Ammon's horn (tissue), 1 donor: ENCODE data around the gene STUB1.

Experiments
- DNase-seq: peaks from one replicate; pipeline ENCODE4 v3.0.0-alpha.2; 2016; ENCODE audit warnings: low spot score

STUB1 gene

DNA sequence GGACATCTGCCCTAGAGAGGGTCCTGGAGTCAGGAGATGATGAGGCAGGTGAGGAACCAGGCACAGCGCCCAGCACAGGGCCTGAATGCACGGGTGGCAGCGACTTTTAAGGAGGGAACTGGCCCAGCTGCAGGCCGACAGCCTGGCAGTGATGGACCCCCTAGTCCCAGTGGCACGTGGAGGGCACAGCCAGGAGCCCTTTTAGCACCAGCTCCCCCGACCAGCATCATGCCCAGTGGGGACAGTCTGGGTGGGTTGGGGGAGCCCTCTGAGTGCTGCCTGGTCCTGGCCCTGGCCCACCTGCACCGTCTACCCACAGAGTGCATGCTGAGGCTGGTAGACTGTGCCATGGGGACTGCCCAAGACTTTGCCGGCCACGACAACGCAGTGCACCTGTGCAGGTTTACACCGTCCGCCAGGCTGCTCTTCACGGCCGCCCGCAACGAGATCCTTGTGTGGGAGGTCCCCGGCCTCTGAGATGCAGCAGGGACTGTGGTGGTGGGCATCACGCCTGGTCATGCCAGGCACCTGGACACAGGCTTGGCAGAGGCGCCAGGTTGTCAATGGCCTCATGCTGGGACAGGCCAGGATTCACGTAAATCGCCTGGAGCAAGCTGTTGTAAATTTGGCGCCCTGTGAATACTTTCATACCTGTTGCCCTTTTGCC, 13.0 kb upstream of the STUB1 start:
- DNase-seq = no peak

DNA sequence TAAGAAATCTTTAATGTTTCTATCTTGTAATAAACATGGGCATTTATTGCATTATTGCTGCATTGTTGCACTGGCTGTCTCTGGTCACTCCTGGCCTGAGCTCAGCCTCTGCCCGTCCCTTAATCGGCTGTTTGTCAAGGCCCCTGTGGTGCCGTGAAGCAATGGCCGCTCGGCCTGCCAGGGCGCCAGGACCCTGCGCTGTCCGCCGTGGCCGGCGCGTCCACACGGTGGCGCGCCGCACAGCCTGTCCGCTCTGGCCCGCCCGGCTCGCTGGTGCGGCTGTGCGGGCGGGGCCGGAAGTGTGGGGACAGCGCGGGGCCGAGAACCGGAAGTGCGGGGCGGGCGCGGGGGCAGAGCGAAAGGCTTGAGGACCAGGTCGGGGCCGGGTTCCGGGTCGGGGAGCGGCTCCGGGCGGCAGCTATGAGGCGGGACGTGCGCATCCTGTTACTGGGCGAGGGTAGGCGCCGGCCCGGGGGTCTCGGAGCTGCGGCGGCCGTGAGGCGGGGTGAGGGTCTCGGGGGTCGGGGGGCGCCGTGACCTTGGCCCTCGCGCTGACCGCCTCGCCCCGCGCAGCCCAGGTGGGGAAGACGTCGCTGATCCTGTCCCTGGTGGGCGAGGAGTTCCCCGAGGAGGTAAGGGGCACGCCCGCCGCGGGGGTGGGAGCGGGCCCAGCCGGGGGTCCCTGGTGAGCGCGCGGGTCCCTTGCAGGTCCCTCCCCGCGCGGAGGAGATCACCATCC, 12.3 kb upstream of the STUB1 start, which contains the start of gene RHOT2:
RHOT2 (plus strand) TSS at position 353 of the 739 bp plus-strand sequence; CDS start at position 421, 68 bp downstream.
- peak; percentile 93 for DNase-seq

DNA sequence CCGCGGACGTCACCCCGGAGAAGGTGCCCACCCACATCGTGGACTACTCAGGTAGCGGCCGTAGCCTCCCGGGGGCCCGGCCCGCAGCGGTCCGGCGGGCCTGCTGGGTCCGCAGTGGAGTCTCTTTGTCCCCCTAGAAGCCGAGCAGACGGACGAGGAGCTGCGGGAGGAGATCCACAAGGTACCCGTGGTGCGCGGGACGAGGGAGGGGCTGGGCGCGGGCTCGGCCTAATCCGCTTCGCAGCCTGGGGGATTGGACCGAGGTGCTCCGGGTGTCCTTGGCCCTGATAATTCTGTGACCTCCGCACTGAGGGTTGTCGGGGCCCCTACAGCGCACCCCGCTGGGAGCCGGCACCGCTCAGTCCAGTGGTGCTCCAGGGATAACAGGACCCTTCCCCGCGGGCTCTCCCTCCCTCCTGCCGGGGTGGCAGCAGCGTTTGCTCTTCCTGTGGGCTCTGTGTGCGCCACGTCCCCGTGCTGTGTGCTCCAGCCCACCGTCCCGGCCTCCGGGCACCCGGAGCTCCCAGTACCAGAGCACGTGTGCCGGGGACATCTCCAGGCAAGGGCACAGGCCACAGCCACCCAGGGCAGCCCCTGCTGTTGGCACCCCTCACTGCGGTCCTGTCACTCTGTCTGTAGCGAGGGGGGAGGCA, 11.6 kb upstream of the STUB1 start:
- DNase-seq = no peak

DNA sequence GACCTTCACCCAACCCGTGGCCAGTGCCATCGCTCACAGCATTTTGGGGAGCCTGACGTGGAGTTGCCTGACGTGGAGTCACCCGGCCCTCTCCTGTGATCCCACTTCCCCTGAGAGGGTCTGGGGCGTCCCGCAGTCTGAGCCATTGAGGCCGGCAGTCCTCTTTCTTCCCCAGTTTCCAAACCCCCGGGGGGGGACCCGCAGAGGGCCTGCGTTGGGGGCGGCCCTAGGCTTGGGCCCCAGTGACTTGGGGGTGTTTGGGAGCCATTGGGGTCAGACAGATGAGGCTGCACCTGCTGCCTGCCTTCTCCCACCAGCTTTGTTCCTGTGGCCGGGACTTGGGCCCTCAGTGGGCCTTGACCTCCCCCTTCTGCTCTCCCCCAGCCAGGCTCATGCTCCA, 10.5 kb upstream of the STUB1 start:
- no peak for DNase-seq

DNA sequence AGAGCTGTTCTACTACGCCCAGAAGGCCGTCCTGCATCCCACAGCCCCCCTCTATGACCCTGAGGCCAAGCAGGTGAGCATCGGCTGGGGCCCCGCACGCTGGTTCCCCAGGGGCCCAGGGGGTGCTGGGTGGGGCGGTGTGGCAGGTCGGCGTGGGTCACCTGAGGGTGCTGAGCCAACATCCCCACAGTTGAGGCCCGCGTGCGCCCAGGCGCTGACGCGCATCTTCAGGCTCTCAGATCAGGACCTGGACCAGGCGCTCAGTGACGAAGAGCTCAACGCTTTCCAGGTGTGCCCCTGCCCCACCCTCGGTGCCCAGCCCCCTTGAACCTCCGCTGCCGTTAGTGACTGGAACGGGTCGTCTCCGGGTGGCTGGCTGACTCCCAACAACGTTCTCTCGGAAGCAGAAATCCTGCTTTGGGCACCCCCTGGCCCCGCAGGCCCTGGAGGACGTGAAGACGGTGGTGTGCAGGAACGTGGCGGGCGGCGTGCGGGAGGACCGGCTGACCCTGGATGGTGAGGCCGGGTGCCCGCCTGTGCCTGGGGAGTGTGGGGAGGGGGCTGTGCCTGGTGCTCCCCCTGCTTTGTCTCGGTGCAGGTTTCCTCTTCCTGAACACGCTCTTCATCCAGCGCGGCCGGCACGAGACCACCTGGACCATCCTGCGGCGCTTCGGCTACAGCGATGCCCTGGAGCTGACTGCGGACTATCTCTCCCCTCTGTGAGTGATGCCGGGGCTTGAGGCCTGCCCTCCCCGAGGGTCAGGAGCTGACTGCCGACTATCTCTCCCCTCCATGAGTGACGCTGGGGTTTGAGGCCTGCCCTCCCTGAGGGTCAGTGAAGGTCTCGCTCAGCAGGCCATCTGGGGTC, 9.5 kb upstream of the STUB1 start:
- DNase-seq = no peak

DNA sequence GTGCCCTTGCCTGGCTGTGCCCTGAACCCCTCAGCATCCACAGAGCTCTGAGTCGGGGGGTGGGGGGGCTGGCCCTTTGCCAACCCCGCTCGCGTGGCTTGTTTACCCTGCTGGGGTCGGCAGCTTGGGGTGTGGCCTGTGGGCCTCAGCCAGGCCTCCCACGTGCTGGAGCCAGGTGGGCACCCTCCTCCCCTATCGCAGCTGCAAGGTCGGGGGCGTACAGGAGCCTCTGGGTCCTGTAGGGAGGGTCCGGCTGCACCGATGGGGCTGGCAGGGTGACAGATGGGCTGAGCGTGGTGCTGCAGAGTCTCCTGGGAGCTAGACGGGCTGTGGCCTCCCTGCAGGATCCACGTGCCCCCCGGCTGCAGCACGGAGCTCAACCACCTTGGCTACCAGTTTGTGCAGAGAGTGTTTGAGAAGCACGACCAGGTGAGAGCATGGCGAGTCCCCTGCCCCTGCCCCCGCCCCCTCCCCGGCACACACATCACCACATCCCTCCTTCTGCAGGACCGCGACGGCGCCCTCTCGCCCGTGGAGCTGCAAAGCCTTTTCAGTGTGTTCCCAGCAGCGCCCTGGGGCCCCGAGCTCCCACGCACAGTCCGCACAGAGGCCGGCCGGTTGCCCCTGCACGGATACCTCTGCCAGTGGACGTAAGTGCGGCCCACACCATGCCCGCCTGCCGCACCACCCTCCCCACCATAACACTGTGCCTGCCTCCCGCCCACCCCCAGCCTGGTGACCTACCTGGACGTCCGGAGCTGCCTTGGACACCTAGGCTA, 8.7 kb upstream of the STUB1 start:
- no peak for DNase-seq

DNA sequence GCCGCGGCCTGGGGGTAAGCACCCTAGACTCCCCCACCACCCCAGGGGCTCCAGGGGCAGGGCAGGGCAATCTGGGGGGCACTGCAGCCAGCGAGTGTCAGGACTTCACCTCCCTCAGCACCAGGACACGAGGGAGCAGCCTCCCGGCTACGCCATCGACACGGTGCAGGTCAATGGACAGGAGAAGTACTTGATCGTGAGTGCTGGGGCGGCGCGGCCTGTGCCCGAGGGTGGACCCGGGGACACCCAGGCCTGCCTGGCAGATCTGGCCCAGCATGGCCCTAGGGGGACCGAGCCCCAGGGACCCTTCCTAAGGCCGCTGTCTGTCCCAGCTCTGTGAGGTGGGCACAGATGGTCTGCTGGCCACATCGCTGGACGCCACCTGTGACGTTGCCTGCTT, 7.8 kb upstream of the STUB1 start:
- DNase-seq = no peak

DNA sequence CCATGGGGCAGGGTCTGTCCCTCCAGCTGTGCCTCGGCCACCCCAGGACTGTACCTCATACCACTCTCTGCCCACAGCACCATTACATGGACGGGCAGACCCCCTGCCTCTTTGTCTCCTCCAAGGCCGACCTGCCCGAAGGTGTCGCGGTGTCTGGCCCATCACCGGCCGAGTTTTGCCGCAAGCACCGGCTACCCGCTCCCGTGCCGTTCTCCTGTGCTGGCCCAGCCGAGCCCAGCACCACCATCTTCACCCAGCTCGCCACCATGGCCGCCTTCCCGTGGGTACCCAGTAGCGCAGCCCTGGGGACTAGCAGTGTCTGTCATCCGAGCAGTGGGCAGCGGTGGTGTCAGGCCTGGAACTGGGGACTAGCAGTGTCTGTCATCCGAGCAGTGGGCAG, 7.4 kb upstream of the STUB1 start:
- DNase-seq = no peak

DNA sequence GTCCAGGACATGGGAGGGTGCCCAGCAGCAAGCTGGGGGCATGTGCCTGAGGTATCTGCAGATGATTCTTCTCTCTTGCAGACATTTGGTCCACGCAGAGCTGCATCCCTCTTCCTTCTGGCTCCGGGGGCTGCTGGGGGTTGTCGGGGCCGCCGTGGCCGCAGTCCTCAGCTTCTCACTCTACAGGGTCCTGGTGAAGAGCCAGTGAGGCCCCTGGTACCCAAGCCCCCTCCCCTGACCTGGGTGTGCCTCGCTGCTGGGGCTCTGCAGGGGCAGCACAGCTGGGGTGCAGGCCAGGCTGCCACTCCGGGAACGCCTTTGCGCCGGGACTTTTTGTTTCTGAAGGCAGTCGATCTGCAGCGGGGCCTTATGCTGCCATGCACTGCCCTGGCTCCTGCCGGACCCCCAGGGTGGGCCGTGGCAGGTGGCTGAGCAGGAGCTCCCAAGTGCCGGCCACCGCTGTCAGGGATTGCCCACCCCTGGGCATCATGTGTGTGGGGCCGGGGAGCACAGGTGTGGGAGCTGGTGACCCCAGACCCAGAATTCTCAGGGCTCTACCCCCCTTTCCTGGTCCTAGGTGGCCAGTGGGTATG, 6.7 kb upstream of the STUB1 start:
- no peak for DNase-seq

DNA sequence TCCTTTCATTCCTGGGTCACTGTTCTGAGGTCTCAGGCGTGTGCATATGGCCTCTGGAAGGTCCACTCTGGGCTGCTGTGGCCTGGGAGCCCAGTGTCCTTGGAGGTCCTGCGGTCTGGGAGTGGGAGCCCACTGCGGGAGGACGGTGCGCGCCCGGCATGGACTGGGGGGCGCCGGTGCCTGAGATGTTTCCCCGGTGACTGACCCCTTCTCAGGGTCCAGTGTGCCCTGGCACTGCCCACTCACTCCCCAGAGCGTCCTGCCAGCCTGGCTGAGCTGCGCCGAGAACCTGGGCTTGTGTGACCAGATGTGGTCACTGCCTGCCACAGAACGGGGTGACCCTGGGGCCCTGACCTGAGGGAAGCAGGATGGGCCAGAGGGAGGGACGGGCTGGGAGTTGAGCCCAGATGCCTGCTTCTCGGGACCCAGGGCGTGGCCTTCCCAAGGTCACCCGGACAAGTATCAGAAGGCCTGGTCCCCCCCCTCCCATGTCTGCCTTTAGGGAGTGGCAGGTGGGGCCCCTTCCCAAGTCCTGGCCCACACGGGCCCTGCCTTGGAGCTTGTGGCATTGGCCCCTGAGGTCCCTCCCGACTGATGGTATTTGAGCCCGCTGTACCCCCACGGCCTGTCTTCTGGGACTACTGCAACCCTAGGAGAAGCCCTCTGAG, 5.9 kb upstream of the STUB1 start:
- no peak for DNase-seq

DNA sequence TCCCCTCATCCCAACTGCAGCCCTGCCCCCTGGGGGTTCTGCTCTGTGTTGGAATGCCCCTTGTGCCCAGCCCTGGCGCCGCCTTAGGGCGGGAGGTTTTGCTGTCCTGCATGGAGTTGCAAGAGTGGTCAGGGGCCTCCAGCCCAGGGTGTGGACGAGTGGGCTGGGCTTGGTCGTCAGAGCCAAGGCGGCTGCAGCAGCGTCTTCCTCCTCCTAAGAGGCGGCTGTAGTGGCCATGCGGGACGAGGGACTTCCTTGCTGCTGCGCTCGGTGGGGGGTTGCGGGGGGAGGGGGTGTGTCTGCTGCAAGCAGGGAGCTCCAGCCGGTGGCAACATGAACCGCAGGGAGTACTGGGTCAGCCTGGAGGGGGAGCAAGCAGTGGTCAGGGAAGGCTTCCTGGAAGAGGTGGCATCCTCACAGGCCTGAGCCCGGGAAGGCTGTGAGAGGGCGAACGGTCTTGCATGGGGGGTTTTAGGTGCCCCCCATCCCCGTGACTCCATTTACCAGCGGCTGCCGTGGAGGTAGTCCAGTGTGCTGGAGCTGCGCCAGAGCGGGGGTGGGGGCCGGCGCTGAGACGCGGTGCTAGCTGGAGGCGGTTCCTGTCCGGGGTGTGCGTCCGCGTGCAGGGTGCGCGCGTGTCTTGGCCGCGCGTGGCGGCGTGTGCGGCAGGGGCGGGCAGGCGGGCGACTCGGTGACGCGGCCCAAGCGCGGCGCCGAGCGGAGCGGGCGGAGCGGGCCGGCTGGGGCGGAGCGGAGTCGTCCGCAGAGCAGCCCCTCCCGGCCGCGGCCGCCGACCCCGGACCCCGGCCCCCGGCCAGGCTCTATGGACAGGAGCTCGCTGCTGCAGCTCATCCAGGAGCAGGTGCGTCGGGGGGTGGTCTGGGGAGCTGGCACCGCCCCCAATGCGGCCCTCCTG, 5.0 kb upstream of the STUB1 start, which contains the start of gene RHBDL1:
RHBDL1 (plus strand) TSS at position 704 of the 916 bp plus-strand sequence; CDS start at position 824, 120 bp downstream.
- DNase-seq = peak; percentile 48

DNA sequence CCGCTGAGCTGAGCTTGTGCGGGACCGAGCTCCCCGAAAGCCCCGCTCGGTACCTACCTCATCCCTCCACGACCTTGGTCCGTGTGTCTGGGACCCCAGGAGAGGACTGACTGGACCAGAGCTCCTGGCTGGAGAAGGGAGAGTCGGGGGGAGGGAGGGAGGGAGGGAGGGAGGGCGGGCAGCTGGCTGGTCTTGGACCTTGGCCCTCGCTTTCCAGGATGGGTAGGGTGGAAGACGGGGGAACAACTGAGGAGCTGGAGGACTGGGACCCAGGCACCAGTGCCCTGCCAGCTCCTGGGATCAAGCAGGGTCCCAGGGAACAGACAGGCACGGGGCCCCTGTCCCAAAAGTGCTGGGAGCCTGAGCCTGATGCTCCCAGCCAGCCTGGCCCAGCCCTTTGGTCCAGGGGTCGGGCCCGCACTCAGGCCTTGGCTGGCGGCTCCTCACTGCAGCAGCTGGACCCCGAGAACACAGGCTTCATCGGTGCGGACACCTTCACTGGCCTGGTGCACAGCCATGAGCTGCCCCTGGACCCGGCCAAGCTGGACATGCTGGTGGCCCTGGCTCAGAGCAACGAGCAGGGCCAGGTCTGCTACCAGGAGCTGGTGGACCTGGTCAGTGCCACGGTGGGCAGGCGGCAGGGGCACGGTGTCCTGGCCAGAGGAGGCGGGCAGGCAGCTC, 4.2 kb upstream of the STUB1 start:
- no peak for DNase-seq

DNA sequence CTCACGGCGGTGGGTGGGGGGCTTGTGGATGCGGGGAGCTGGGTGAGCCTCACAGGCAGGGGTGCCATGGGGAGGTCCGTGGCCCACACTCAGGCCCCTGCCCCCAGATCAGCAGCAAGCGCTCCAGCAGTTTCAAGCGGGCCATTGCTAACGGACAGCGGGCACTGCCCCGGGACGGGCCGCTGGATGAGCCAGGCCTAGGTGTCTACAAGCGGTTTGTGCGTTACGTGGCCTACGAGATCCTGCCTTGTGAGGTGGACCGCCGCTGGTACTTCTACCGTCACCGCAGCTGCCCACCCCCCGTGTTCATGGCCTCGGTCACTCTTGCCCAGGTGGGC, 3.7 kb upstream of the STUB1 start:
- no peak for DNase-seq

DNA sequence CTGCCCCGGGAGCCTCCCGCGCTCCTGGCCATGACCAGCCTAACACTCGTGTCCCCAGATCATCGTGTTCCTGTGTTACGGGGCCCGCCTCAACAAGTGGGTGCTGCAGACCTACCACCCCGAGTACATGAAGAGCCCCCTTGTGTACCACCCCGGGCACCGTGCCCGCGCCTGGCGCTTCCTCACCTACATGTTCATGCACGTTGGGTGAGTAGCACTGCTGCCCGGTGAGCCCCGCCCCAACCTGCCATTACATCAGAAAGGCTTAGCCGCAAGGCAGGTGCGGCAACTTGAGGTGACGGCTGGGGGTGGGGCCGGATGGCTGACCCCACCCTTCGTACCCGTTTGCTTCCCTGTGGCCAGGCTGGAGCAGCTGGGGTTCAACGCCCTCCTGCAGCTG, 3.3 kb upstream of the STUB1 start:
- no peak for DNase-seq

DNA sequence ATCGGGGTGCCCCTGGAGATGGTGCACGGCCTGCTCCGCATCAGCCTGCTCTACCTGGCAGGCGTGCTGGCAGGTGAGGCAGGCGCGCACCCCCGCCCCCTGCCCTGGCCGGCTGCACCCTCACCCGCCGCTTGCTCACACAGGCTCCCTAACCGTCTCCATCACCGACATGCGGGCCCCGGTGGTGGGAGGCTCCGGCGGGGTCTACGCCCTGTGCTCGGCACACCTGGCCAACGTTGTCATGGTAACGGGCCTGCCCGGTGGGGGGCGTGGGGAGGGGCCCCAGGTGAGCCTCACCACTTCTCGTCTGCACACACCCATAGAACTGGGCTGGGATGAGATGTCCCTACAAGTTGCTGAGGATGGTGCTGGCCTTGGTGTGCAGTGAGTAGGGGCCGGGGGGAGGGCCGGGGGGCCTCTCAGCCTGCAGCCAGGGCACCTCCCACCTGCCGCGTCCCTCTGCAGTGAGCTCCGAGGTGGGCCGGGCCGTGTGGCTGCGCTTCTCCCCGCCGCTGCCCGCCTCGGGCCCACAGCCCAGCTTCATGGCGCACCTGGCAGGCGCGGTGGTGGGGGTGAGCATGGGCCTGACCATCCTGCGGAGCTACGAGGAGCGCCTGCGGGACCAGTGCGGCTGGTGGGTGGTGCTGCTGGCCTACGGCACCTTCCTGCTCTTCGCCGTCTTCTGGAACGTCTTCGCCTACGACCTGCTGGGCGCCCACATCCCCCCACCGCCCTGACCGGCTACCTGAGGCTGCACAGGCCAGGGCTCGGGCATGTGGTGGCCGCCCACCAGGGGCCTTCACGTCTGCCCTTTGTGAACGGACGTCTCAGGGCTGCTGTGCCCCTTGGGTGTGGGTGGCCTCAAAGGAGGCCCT, 2.7 kb upstream of the STUB1 start:
- DNase-seq = no peak

DNA sequence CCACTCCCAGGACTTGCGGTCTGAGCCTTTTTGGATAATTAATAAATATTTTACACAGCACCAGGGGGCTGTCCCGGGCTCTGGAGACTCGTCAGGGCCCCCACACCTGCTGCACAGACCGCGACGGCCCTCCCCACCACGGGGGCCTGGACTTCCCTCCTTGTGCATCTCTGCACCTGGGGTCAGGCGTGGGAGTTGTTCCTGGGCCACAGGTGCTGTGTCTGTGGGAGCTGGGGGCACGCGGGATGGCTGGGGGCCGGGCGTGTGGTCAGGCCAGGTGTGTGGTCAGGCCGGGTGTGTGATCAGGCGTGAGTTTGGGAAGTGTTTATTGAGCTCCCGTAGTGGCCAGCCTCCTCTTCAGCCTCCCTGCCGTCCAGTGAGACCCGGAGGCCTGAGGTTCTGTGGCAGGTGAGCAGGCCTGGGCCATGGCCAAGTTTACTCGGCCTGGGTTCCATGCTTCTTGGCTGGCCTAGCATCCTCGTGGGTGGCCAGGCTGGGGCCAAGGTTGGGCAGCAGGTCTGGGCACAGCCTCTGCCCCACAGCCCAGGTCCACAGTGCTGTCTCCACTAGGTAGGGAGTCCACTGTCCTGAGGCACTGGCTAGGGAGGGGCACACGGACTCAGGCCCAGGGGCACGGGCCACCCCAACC, 1.9 kb upstream of the STUB1 start:
- DNase-seq = no peak
